Fibroblast of villous mesenchyme (primary cell): ENCODE data around the gene KYNU. TPM values are rescaled to one million over a fixed set of nuclear protein-coding genes. Genes with fewer than 3 reads are reported as not detected.
"Not testable (repeated sequence)": the region's sequence is repeated elsewhere in the genome, so short reads cannot be mapped to it uniquely, and the experiment has no call there.

Source experiments
- DNase-seq: peaks from one replicate; pipeline ENCODE4 v3.0.0-alpha.2; 2010; ENCODE audit warnings: low read depth
- H3K4me3 ChIP-seq: 2 replicates; pipeline ENCODE4 v1.5.1; 2011; ENCODE audit warnings: low read depth, mild to moderate bottlenecking, low read length
- CTCF ChIP-seq: IDR thresholded peaks from 2 replicates; pipeline ENCODE4 v1.5.1; 2012; ENCODE audit warnings: low read depth, mild to moderate bottlenecking, low read length; ENCODE audit not compliant: insufficient read depth
- total RNA-seq: library from RNA; depleted of rRNA; stranded (reverse); fragments of >200 nt; gene quantifications from 2 replicates; pipeline ENCODE4 v1.2.3, GENCODE V29; 2012

KYNU gene
- total RNA-seq, 1 donor = 0.43 TPM

- DNase-seq = no peak
- no peak for TF ChIP-seq CTCF
- H3K4me3 ChIP-seq = no peak overlapping the region
Measured at GRCh38 chr2:143071185-143071876, 193.9 kb downstream of the KYNU start.

GRCh38 chr2:143074913-143075312 is 197.4 kb downstream of the KYNU start:
- DNase-seq, H3K4me3 ChIP-seq: not testable (repeated sequence)

- no peak for DNase-seq
- no peak for TF ChIP-seq CTCF
- no peak overlapping the region for H3K4me3 ChIP-seq
Measured at GRCh38 chr2:143075711-143076110, 198.2 kb downstream of the KYNU start.

- no peak for TF ChIP-seq CTCF
- H3K4me3 ChIP-seq = no peak overlapping the region
- DNase-seq = no peak
Measured at GRCh38 chr2:143078104-143078503, 200.6 kb downstream of the KYNU start.

- no peak overlapping the region for H3K4me3 ChIP-seq
- no peak for TF ChIP-seq CTCF
- no peak for DNase-seq
Measured at GRCh38 chr2:143081616-143082015, 204.2 kb downstream of the KYNU start.

- no peak overlapping the region for H3K4me3 ChIP-seq
- TF ChIP-seq CTCF = no peak
- DNase-seq = peak; percentile 44
Measured at GRCh38 chr2:143083636-143084035, 206.2 kb downstream of the KYNU start.

GRCh38 chr2:143084462-143084861 is 207.0 kb downstream of the KYNU start:
- DNase-seq = no peak
- TF ChIP-seq CTCF = no peak
- no peak overlapping the region for H3K4me3 ChIP-seq
